ENCODE measurements around the gene RNF11.
"Not testable (repeated sequence)": the region's sequence is repeated elsewhere in the genome, so short reads cannot be mapped to it uniquely, and the experiment has no call there.

The RNF11 gene

GRCh38 chr1:51235673-51236530 lies at the start of gene RNF11:
TSS of gene RNF11 (plus strand) at chr1:51236273. CDS start at chr1:51236757, 484 bp downstream.
- DNase-seq (ENCODE audit: low read depth in 2 of 2) = peak; percentile 72 to 82

GRCh38 chr1:51188230-51188629 lies 47.8 kb upstream of the RNF11 start:
- DNase-seq (ENCODE audit: low read depth in 2 of 2) = no peak

- peak in 1 of 2 donors; percentile 3 for DNase-seq (ENCODE audit: low read depth in 2 of 2)
Measured at GRCh38 chr1:51189421-51190073, 46.5 kb upstream of the RNF11 start.

- DNase-seq (ENCODE audit: low read depth in 2 of 2) = no peak
Measured at GRCh38 chr1:51190961-51191360, 45.1 kb upstream of the RNF11 start.

GRCh38 chr1:51192213-51192843 lies 43.7 kb upstream of the RNF11 start:
- peak in 1 of 2 donors; percentile 29 for DNase-seq (ENCODE audit: low read depth in 2 of 2)

- no peak for DNase-seq (ENCODE audit: low read depth in 2 of 2)
Measured at GRCh38 chr1:51193564-51193963, 42.5 kb upstream of the RNF11 start.

GRCh38 chr1:51203121-51203873 lies 32.8 kb upstream of the RNF11 start:
- no peak for DNase-seq (ENCODE audit: low read depth in 2 of 2)

GRCh38 chr1:51203874-51204245 lies 32.2 kb upstream of the RNF11 start:
- DNase-seq (ENCODE audit: low read depth in 2 of 2) = no peak

- DNase-seq (ENCODE audit: low read depth in 2 of 2) = no peak
Measured at GRCh38 chr1:51210055-51210454, 26.0 kb upstream of the RNF11 start.

GRCh38 chr1:51210676-51211075 lies 25.4 kb upstream of the RNF11 start:
- DNase-seq (ENCODE audit: low read depth in 2 of 2) = no peak

- DNase-seq (ENCODE audit: low read depth in 2 of 2) = no peak
Measured at GRCh38 chr1:51214615-51215131, 21.4 kb upstream of the RNF11 start.

- DNase-seq (ENCODE audit: low read depth in 2 of 2) = no peak
Measured at GRCh38 chr1:51215169-51215568, 20.9 kb upstream of the RNF11 start.

- DNase-seq (ENCODE audit: low read depth in 2 of 2) = no peak
Measured at GRCh38 chr1:51216631-51217030, 19.4 kb upstream of the RNF11 start.

- no peak for DNase-seq (ENCODE audit: low read depth in 2 of 2)
Measured at GRCh38 chr1:51217101-51217500, 19.0 kb upstream of the RNF11 start.

GRCh38 chr1:51218570-51218969 lies 17.5 kb upstream of the RNF11 start:
- no peak for DNase-seq (ENCODE audit: low read depth in 2 of 2)

GRCh38 chr1:51219022-51219421 lies 17.1 kb upstream of the RNF11 start:
- no peak for DNase-seq (ENCODE audit: low read depth in 2 of 2)

GRCh38 chr1:51221529-51221928 lies 14.5 kb upstream of the RNF11 start:
- DNase-seq (ENCODE audit: low read depth in 2 of 2) = not testable (repeated sequence)

GRCh38 chr1:51222136-51222787 lies 13.8 kb upstream of the RNF11 start:
- DNase-seq (ENCODE audit: low read depth in 2 of 2) = no peak

GRCh38 chr1:51222809-51223208 lies 13.3 kb upstream of the RNF11 start:
- no peak for DNase-seq (ENCODE audit: low read depth in 2 of 2)

- no peak for DNase-seq (ENCODE audit: low read depth in 2 of 2)
Measured at GRCh38 chr1:51224255-51224654, 11.8 kb upstream of the RNF11 start.
